Measurements from ENCODE around the gene COX4I1.
A peak's percentile ranks its signal among the peaks of the same experiment; 100 is the strongest.

Gene COX4I1

GRCh38 chr16:85768199-85768598 lies 31.3 kb upstream of the COX4I1 start:
- H3K9me3 ChIP-seq (ENCODE audit: control insufficient read depth, low read length): no peaks in the 10 kb centered on the region
- WGBS, 2 experiments (ENCODE audit: insufficient coverage in 2 of 2): 18 to 51% methylated on average over 1 to 2 of the region's 2 CpGs
- H3K4me3 ChIP-seq (ENCODE audit: extremely low read depth, insufficient read depth, low read length, poor library complexity, severe bottlenecking): no peak overlapping the region
- peaks cover 11% of the 10 kb centered on the region for H3K4me1 ChIP-seq (ENCODE audit: control insufficient read depth, insufficient read depth, low read length, poor library complexity, severe bottlenecking)
- H3K36me3 ChIP-seq (ENCODE audit: control insufficient read depth, insufficient read depth, low read length): peaks cover 4% of the 10 kb centered on the region
- peak overlapping the region; percentile 49 for H3K27ac ChIP-seq (ENCODE audit: low read depth, low read length, severe bottlenecking)

GRCh38 chr16:85770741-85771140 lies 28.8 kb upstream of the COX4I1 start:
- no peak overlapping the region for H3K4me3 ChIP-seq (ENCODE audit: extremely low read depth, insufficient read depth, low read length, poor library complexity, severe bottlenecking)
- peaks cover 11% of the 10 kb centered on the region for H3K4me1 ChIP-seq (ENCODE audit: control insufficient read depth, insufficient read depth, low read length, poor library complexity, severe bottlenecking)
- 96% methylated on average over 4 to 6 of the region's 6 CpGs for WGBS, 2 experiments (ENCODE audit: insufficient coverage in 2 of 2)
- H3K27ac ChIP-seq (ENCODE audit: low read depth, low read length, severe bottlenecking): no peak overlapping the region
- H3K9me3 ChIP-seq (ENCODE audit: control insufficient read depth, low read length): no peaks in the 10 kb centered on the region
- H3K36me3 ChIP-seq (ENCODE audit: control insufficient read depth, insufficient read depth, low read length): peaks cover 8% of the 10 kb centered on the region

GRCh38 chr16:85773044-85773443 lies 26.5 kb upstream of the COX4I1 start:
- 92 to 100% methylated on average over 2 to 4 of the region's 6 CpGs for WGBS, 2 experiments (ENCODE audit: insufficient coverage in 2 of 2)
- H3K27ac ChIP-seq (ENCODE audit: low read depth, low read length, severe bottlenecking): no peak overlapping the region
- peaks cover 6% of the 10 kb centered on the region for H3K4me1 ChIP-seq (ENCODE audit: control insufficient read depth, insufficient read depth, low read length, poor library complexity, severe bottlenecking)

GRCh38 chr16:85774136-85774535 lies 25.4 kb upstream of the COX4I1 start:
- no peak overlapping the region for H3K4me3 ChIP-seq (ENCODE audit: extremely low read depth, insufficient read depth, low read length, poor library complexity, severe bottlenecking)
- H3K9me3 ChIP-seq (ENCODE audit: control insufficient read depth, low read length): no peaks in the 10 kb centered on the region
- H3K27ac ChIP-seq (ENCODE audit: low read depth, low read length, severe bottlenecking): no peak overlapping the region
- 89% methylated on average over 2 of the region's 6 CpGs; no CpG with 5 or more reads in 1 of the 2 experiments for WGBS, 2 experiments (ENCODE audit: insufficient coverage in 2 of 2)
- H3K36me3 ChIP-seq (ENCODE audit: control insufficient read depth, insufficient read depth, low read length): peaks cover 36% of the 10 kb centered on the region
- H3K4me1 ChIP-seq (ENCODE audit: control insufficient read depth, insufficient read depth, low read length, poor library complexity, severe bottlenecking): no peaks in the 10 kb centered on the region

More at GRCh38 chr16:85773044-85773443, 26.5 kb upstream of the COX4I1 start:
- Histone ChIP-seq H3K36me3 (ENCODE audit: control insufficient read depth, insufficient read depth, low read length) (peaks cover 25% of the 10 kb centered on the region), H3K9me3 (ENCODE audit: control insufficient read depth, low read length) (no peaks in the 10 kb centered on the region), H3K4me3 (ENCODE audit: extremely low read depth, insufficient read depth, low read length, poor library complexity, severe bottlenecking) (no peak overlapping the region)

GRCh38 chr16:85774811-85775210 lies 24.7 kb upstream of the COX4I1 start:
- Histone ChIP-seq H3K27ac (ENCODE audit: low read depth, low read length, severe bottlenecking) (no peak overlapping the region), H3K9me3 (ENCODE audit: control insufficient read depth, low read length) (no peaks in the 10 kb centered on the region), H3K36me3 (ENCODE audit: control insufficient read depth, insufficient read depth, low read length) (peaks cover 42% of the 10 kb centered on the region), H3K4me3 (ENCODE audit: extremely low read depth, insufficient read depth, low read length, poor library complexity, severe bottlenecking) (no peak overlapping the region), H3K4me1 (ENCODE audit: control insufficient read depth, insufficient read depth, low read length, poor library complexity, severe bottlenecking) (no peaks in the 10 kb centered on the region)
- WGBS, 2 experiments (ENCODE audit: insufficient coverage in 2 of 2): 97 to 100% methylated on average over 3 to 6 of the region's 8 CpGs

- 87 to 94% methylated on average over 4 of the region's 4 CpGs for WGBS, 2 experiments (ENCODE audit: insufficient coverage in 2 of 2)
- H3K27ac ChIP-seq (ENCODE audit: low read depth, low read length, severe bottlenecking): no peak overlapping the region
- no peaks in the 10 kb centered on the region for H3K4me1 ChIP-seq (ENCODE audit: control insufficient read depth, insufficient read depth, low read length, poor library complexity, severe bottlenecking)
- peaks cover 66% of the 10 kb centered on the region for H3K36me3 ChIP-seq (ENCODE audit: control insufficient read depth, insufficient read depth, low read length)
- no peaks in the 10 kb centered on the region for H3K9me3 ChIP-seq (ENCODE audit: control insufficient read depth, low read length)
- no peak overlapping the region for H3K4me3 ChIP-seq (ENCODE audit: extremely low read depth, insufficient read depth, low read length, poor library complexity, severe bottlenecking)
Measured at GRCh38 chr16:85777583-85778310, 21.7 kb upstream of the COX4I1 start.

GRCh38 chr16:85778873-85779272 lies 20.6 kb upstream of the COX4I1 start:
- Histone ChIP-seq H3K9me3 (ENCODE audit: control insufficient read depth, low read length) (no peaks in the 10 kb centered on the region), H3K36me3 (ENCODE audit: control insufficient read depth, insufficient read depth, low read length) (peaks cover 72% of the 10 kb centered on the region), H3K27ac (ENCODE audit: low read depth, low read length, severe bottlenecking) (no peak overlapping the region), H3K4me3 (ENCODE audit: extremely low read depth, insufficient read depth, low read length, poor library complexity, severe bottlenecking) (no peak overlapping the region), H3K4me1 (ENCODE audit: control insufficient read depth, insufficient read depth, low read length, poor library complexity, severe bottlenecking) (no peaks in the 10 kb centered on the region)
- 95 to 100% methylated on average over 7 to 10 of the region's 12 CpGs for WGBS, 2 experiments (ENCODE audit: insufficient coverage in 2 of 2)

- no peak overlapping the region for H3K27ac ChIP-seq (ENCODE audit: low read depth, low read length, severe bottlenecking)
- no peak overlapping the region for H3K4me3 ChIP-seq (ENCODE audit: extremely low read depth, insufficient read depth, low read length, poor library complexity, severe bottlenecking)
- peaks cover 81% of the 10 kb centered on the region for H3K36me3 ChIP-seq (ENCODE audit: control insufficient read depth, insufficient read depth, low read length)
- no peaks in the 10 kb centered on the region for H3K9me3 ChIP-seq (ENCODE audit: control insufficient read depth, low read length)
- H3K4me1 ChIP-seq (ENCODE audit: control insufficient read depth, insufficient read depth, low read length, poor library complexity, severe bottlenecking): no peaks in the 10 kb centered on the region
- 91 to 93% methylated on average over 26 of the region's 26 CpGs for WGBS, 2 experiments (ENCODE audit: insufficient coverage in 2 of 2)
Measured at GRCh38 chr16:85780281-85780680, 19.2 kb upstream of the COX4I1 start.

GRCh38 chr16:85781156-85781555 lies 18.3 kb upstream of the COX4I1 start:
- no peak overlapping the region for H3K27ac ChIP-seq (ENCODE audit: low read depth, low read length, severe bottlenecking)
- no peaks in the 10 kb centered on the region for H3K9me3 ChIP-seq (ENCODE audit: control insufficient read depth, low read length)
- H3K4me1 ChIP-seq (ENCODE audit: control insufficient read depth, insufficient read depth, low read length, poor library complexity, severe bottlenecking): no peaks in the 10 kb centered on the region
- H3K4me3 ChIP-seq (ENCODE audit: extremely low read depth, insufficient read depth, low read length, poor library complexity, severe bottlenecking): no peak overlapping the region
- H3K36me3 ChIP-seq (ENCODE audit: control insufficient read depth, insufficient read depth, low read length): peaks cover 85% of the 10 kb centered on the region
- WGBS, 2 experiments (ENCODE audit: insufficient coverage in 2 of 2): 97 to 99% methylated on average over 6 of the region's 10 CpGs

GRCh38 chr16:85781695-85782370 lies 17.7 kb upstream of the COX4I1 start:
- Histone ChIP-seq H3K27ac (ENCODE audit: low read depth, low read length, severe bottlenecking) (no peak overlapping the region), H3K9me3 (ENCODE audit: control insufficient read depth, low read length) (no peaks in the 10 kb centered on the region), H3K4me1 (ENCODE audit: control insufficient read depth, insufficient read depth, low read length, poor library complexity, severe bottlenecking) (no peaks in the 10 kb centered on the region), H3K36me3 (ENCODE audit: control insufficient read depth, insufficient read depth, low read length) (peaks cover 87% of the 10 kb centered on the region), H3K4me3 (ENCODE audit: extremely low read depth, insufficient read depth, low read length, poor library complexity, severe bottlenecking) (no peak overlapping the region)
- 93 to 98% methylated on average over 13 to 16 of the region's 16 CpGs for WGBS, 2 experiments (ENCODE audit: insufficient coverage in 2 of 2)

- Histone ChIP-seq H3K27ac (ENCODE audit: low read depth, low read length, severe bottlenecking) (no peak overlapping the region), H3K36me3 (ENCODE audit: control insufficient read depth, insufficient read depth, low read length) (peaks cover 87% of the 10 kb centered on the region), H3K4me3 (ENCODE audit: extremely low read depth, insufficient read depth, low read length, poor library complexity, severe bottlenecking) (no peak overlapping the region), H3K9me3 (ENCODE audit: control insufficient read depth, low read length) (no peaks in the 10 kb centered on the region), H3K4me1 (ENCODE audit: control insufficient read depth, insufficient read depth, low read length, poor library complexity, severe bottlenecking) (no peaks in the 10 kb centered on the region)
- 92 to 96% methylated on average over 5 to 6 of the region's 6 CpGs for WGBS, 2 experiments (ENCODE audit: insufficient coverage in 2 of 2)
Measured at GRCh38 chr16:85782451-85782850, 17.0 kb upstream of the COX4I1 start.
